GM19351 (cell line): ENCODE data around the gene BAD.

Experiments
- ATAC-seq: cut with Tn5 transposase; IDR thresholded peaks from one replicate; pipeline ENCODE4 v1.9.1; 2021; ENCODE audit warnings: mild to moderate bottlenecking, moderate library complexity; ENCODE audit not compliant: unreplicated experiment

Gene BAD

DNA sequence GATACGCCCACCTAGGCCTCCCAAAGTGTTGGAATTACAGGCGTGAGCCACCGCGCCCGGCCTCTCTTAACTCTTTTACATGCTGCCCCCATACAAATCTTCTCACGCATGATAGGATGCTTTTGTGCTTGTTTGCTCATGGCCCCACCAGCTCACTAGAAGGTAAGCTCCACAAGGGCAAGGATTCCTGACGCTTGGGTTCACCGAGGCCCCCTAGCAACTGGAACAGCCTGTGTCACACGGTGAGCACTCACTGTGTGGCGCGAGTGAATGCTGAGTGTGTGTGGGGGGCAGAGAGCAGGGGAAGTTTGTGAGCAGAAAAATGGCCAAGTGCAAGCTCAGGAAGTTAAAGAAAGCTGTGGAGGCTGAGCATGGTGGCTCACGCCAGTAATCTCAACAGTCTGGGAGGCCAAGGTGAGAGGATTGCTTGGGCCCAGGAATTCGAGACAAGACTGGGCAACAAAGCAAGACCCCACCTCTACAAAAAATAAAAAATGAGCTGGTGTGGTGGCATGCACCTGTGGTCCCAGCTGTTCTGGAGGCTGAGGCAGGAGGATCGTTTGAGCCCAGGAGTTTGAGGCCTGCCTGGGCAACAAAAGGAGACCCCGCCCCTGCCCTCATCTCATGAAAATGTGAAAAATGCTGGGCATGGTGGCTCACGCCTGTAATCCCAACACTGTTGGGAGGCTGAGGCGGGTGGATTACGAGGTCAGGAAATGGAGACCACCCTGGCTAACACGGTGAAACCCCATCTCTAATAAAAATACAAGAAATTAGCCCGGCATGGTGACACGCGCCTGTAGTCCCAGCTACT is 2.3 kb downstream of the BAD start:
- ATAC-seq: no peak

DNA sequence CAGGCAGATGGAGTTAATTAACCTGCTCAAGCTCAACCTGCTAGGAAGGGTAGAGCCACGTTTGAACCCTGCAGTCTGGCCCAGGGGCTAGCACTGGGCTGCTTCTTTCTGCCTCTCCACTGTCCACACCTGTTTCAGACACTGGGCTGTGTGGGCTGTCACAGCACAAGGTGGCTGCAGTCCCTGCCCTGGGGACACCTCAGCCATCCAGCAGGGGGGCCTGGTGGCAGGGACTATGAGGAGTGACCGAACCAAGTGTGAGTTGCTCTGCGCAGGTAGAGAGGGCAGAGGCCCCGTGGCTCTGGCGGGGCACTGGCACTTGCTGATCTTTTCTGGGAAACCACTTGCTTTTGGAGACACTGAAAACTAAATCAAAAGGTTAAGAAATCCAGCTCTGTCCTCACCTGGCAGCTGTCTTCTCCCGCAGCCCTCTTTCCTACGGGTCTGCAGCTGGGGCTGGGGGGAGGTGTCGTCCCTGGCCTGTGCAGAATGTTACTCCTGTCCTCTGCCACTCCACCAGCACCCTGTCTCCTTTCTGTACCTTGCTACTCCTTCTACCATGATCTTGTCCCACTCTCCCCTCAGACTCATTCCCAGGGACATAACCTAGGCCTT is 5.8 kb downstream of the BAD start:
- no peak for ATAC-seq

- no peak for ATAC-seq
Observed at GRCh38 chr11:64276653-64277431, 7.6 kb downstream of the BAD start.

- no peak for ATAC-seq
Observed at GRCh38 chr11:64275841-64276240, 8.6 kb downstream of the BAD start.

DNA sequence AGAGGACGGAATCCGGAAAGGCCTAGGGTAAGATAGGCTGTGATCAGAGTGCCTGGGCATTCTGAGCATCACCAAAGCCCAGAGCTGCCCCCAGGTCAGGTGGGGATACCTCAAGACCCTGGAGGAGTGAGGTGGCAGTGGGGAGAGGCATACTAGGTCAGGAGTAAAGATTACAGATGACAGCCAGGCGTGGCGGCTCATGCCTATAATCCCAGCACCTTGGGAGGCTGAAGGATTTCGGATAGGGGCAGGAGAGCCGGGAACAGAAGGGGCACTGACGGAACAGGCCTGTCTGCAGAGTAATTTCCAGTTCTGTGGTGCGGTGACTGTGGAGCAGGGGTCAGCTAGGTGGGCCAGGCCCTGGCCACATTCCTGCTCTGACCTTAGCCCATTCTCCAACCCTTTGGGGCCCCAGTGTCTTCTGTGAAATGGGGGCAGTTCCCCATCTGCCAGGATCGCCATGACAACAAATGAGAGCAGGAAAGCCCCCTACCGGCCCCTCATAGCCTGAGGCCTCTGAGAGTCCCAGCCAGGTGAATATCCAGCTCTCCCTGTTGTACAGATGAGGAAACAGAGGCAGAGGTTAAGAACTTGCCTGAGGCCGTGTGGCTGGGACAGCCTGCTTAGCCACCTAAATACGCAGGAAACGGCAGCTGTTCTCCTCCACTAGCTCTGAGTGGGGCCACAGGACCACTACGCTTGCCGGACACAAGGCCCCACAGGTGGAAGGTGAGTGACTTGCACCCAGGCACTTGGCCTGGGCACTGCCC is 9.2 kb downstream of the BAD start:
- ATAC-seq: no peak

GRCh38 chr11:64269540-64270220 is 14.8 kb downstream of the BAD start:
- peak; percentile 67 for ATAC-seq

DNA sequence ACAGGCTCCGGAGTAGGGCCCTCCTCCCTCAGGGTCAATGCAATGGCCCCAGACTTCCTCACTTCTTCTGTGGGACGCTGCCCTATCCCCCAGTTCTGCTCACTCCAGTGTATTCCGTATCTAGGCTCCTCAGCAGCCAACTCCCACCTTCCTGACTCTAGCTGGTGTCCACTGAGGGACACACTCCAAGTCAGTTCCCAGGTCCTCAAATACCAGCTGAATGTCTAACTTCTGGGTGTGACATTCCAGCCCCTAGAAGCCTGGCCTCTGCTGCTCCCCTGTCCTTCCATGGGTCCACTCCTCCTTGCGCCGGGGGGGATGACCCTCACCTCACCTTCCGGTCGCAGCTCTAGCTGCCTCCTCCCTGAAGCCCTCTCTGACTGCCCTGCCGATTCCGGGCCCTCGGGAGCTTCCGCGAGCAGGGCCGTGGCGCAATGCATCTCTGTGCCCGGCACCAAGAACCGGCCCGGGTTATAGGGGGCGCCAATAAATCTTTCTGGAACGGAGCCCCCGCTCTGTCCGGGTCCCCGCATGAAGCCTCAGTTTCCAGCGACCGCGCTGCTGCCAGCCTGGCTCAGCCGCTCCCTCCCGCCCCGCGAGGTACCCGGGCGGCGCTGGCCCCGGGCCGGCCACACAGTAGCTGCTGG is 15.4 kb downstream of the BAD start:
- ATAC-seq: peak; percentile 9

- no peak for ATAC-seq
Observed at GRCh38 chr11:64268025-64268892, 16.2 kb downstream of the BAD start.

GRCh38 chr11:64267207-64267945 is 17.1 kb downstream of the BAD start:
- ATAC-seq: no peak

GRCh38 chr11:64266339-64266738 is 18.1 kb downstream of the BAD start:
- no peak for ATAC-seq

DNA sequence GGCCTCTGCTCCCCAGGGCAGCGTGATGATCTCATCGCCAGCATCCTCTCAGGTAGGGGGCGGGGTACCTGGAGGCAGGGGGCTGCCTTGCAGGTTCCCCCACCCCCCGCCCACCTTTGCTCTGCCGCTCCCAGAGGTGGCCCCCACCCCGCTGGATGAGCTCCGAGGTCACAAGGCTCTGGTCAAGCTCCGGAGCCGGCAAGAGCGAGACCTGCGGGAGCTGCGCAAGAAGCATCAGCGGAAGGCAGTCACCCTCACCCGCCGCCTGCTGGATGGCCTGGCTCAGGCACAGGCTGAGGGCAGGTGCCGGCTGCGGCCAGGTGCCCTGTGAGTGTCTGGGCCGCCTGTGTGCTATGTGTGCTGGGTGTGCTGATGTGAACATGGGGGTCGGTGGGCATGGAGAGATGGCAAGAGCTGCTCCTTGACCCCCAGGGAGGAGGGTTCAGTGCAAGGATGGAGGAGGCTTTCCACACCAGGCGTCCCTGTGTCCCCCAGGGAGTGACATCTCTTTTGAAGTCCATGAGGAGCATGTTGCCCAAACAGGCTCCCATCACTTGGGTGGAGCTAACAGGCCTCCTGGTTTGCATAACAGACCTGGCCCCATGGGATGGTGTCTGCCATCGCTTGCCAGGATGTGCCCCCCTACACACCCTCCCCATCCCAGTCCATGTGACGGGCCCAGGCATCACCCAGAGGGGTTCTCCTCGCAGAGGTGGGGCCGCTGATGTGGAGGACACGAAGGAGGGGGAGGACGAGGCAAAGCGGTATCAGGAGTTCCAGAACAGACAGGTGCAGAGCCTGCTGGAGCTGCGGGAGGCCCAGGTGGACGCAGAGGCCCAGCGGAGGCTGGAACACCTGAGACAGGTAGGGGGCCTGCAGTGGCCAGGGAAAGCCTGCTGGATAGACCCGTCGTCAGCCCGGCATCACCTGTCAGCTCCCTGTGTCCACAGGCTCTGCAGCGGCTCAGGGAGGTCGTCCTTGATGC is 19.0 kb downstream of the BAD start:
- no peak for ATAC-seq

GRCh38 chr11:64264371-64264852 is 20.1 kb downstream of the BAD start:
- no peak for ATAC-seq

- no peak for ATAC-seq
Observed at GRCh38 chr11:64263947-64264317, 20.5 kb downstream of the BAD start.

DNA sequence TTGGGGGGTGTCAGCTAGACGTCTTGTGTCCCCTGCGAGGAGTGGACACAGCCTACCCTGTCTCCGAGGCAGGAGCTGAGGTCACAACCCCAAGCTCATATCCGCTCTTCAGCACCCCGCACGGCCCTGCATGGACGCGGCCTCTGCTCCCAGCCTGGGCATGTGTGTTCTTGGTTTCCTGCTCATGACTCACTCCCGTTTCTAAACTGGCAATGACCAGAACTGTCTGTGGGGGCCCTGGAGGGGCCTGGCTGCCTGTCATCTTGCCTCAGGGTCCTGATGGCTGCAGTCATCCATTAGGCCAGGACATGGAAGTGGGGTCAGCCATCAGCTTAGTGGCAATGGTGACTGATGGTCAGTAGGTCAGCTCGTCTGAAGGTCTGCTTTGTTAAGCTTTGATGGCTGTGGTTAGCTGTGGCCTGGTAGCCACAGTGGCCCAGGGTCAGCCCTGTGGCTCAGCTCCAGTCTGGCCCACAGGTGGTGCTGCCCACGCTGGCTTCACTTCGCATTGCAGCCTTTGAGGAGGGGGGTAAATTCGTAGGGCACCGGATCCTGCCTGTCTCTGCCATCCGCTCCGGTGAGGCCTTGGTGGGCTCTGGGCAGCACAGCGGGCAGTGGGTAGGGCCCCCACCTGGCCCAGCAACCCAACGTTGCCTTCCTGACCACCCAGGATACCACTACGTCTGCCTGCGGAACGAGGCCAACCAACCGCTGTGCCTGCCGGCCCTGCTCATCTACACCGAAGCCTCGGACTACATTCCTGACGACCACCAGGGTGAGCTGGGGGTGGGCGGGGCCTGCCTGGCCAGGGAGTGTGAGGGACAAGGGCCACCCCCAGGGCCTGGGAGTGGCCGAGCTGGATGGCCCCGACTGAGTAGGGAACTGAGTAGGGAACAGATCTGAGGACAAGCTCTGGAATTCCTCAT is 21.2 kb downstream of the BAD start:
- no peak for ATAC-seq

DNA sequence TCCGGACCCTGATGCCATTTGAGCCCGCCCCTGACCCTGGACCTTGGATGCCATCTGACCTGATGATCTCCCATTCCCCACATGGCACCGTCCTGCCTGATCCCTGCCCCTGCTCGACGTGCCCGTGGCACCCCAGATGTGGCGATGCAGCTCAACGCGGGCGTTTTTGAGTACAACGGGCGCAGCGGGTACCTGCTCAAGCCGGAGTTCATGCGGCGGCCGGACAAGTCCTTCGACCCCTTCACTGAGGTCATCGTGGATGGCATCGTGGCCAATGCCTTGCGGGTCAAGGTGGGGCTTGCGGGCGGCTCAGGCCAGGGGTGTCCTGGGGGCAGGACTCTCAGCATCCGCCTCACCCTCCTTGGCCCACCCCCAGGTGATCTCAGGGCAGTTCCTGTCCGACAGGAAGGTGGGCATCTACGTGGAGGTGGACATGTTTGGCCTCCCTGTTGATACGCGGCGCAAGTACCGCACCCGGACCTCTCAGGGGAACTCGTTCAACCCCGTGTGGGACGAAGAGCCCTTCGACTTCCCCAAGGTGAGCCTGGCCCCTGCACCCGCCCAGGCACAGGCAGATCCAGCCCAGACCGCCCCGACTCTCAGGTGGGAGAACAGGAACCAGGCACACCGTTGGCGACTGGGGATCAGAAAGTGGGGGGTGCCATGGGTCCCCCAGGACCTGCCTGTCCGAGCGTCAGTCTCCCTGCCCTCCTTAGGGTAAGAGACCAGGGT is 22.0 kb downstream of the BAD start:
- no peak for ATAC-seq
